Measurements from ENCODE around the gene BPIFB3.

DNA sequence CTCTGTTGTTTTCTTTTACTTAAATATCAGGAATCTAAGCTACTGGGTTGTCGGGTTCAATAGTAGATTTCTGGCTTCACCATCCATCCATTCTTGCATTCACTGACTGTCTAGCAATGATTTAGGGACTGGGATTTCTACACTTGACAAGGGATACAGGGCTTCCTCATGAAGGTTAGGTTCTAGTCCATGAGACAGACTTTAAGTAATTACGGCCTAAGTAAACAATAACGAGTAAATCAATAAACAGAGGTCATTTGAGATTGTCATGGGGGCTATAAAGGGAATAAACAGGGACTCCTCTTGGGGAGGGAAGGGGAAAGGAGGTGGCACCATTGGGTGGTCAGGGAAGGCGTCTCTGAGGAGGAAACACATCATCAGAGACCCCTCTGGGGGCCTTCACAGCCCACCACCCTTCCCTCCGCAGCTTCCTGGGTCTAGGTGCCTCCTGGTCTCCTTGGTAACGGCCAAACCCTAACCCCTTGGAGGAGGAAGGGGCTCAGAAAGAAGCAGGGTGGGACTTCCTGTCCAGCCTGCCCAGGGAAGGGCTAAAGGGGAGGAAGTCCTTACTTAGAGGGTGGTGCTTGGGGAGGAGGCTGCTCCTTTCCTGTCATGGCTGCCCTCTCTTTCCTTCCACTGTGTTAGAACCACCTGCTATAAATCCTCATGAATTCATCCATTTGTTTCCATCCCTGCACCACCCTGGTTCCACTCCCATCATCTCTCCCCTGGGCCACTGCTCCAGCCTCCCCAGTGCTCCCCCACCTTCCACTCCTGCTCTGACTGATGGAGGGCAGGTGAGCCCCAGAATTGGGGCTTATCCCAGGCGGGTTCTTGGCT is 59.1 kb downstream of the BPIFB3 start:
- TF ChIP-seq POLR2AphosphoS5 (IDR thresholded peaks at IDR 0.05; ENCODE audit: insufficient read depth in 1 of 2, low read depth in 1 of 2): no peak
- TF ChIP-seq CTCF (IDR thresholded peaks at IDR 0.05): no peak
- TF ChIP-seq POLR2A (IDR thresholded peaks at IDR 0.05): no peak

Data from vagina (tissue), 2 donors.